GM18519 (cell line): ENCODE measurements around the gene NANOS3.
A peak's percentile ranks its signal among the peaks of the same experiment; 100 is the strongest.

Experiments used
- ATAC-seq: cut with Tn5 transposase; IDR thresholded peaks from one replicate; pipeline ENCODE4 v1.9.1; 2021; ENCODE audit warnings: mild to moderate bottlenecking, moderate library complexity; ENCODE audit not compliant: unreplicated experiment, low FRiP score

The NANOS3 gene

DNA sequence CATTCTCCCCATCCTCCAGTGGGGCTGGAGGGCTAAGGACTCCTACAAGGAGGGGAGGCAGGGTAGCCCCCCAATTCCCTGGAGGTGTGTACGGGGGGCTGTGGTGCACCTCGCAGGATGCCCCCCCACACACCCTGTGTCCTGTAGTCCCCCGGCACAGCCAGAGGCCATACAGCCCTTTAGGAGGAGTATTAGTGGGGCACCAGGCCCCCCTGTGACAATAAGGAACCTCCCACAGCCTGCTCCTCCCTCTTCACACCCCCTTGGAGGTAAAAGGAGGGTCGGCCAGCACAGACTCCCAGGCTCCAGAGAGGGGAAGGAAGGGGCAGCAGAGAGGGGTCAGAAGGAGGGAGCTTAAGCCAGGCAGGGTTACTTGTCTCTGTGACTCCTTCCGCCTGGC, at the start of gene NANOS3:
NANOS3 (plus strand) TSS at position 301 of the 400 bp plus-strand sequence. CDS start 115 bp downstream, outside the sequence.
- no peak for ATAC-seq

DNA sequence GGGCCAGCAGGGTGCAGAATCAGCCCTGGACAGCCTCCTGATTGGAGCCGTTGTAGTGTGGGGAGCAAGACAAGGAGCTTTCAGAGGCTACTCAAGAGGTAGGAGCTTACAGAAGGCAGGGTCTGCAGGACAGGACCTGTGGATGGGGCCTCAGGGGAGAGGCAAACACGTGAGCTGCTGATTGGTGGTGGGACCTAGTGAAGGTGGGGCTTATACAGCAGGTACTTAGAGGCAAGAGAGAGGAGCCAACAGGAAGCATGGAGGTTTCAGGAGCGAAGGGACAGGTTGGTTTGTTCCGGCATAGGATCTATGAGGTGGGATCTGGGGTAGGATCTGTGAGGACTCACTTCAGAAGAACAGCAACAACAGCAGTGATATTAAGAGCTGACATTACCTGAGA, 49.3 kb upstream of the NANOS3 start:
- ATAC-seq: no peak

DNA sequence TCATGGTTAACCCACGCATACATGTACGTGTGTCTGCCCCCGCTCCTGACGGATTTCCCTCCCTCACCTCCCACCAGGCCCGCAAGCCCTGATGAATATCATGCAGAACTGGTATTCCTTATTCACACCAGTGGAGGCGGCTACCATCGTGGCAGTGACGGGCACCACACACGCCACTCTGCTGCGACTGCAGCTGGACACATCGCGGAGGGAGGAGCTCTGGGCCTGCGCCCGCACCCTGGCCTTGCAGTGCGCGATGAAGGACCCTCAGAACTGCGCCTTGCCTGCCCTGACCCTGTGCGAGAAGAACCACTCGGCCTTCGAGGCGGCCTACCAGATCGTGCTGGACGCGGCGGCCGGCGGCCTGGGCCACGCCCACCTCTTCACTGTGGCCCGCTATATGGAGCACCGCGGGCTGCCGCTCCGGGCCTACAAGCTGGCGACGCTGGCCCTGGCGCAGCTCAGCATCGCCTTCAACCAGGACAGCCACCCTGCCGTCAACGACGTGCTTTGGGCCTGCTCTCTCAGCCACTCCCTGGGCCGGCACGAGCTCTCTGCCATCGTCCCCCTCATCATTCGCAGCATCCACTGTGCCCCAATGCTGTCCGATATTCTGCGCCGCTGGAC, 46.7 kb upstream of the NANOS3 start:
- ATAC-seq: no peak

DNA sequence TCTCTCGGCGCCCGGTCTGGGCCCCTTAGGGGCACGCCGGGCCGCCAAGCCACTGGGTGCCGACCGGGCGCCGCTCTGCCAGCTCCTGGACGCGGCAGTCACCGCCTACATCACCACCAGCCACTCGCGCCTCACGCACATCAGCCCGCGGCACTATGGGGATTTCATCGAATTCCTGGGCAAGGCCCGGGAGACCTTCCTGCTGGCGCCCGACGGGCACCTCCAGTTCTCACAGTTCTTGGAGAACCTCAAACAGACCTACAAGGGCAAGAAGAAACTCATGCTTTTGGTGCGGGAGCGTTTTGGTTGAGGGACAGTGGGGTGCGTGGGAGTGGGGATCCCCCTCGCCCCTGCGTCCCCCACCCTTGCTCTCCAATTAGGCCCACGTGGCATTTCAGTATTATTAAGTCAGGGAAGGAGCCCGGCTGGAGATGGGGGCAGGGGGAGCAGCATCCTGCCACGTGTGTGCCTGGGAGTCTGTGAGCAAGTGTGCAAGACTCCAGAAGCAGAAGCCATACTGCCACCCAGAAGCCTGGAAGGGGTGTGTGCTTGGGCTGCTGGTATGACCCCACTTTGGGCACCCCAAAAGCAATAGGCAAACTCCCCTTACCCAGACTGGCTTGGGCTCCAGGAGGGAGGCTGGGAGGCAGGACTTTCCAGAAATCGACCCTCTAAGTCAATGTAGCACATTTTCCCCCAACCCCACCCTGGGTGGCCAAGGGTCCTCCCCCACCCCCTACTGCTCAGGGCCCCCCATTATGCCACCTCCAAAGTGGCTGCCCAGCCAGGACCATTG, 46.0 kb upstream of the NANOS3 start:
- ATAC-seq: no peak

DNA sequence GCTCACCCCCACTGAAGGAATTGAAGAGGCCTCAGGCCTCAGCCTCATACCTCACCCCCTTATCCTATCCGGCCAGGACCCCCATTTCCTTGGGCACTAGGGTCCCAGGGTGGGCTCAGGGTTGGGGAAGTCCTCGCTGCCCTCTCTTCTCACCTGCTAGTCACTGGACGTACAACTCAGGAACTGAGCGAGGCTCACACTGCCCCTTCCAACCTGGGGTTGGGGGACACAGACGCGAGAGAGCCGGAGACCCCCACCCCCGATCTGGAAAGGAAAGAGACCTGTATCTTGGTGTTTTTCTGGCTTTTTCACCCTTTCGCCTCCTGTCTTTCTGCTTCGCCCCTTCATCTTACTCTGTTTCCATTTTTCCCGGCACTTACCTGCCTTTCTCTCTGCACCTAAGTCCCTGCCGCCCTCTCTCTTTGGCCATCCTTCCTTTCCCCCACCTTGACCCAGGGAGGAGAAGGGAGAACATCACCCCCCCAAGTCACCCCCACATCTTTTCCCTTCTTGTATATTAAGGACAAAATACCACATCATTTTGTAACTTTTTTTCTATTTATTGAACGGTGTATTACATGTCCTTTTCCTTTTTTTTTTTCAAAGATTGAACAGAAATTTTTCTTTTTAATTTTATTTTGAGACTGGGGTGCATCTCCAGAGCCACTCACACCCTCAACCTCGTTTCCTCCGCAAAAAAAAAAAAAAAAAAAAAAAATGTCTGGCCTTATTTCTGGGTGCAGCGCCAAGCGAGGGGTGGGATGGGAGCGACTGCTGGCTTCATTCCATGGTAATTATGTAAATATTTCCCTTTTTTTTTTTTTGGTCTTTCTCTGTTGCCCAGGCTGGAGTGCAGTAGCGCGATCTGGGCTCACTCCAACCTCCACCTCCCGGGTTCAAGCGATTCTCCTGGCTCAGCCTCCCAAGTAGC, 45.1 kb upstream of the NANOS3 start:
- ATAC-seq: no peak

DNA sequence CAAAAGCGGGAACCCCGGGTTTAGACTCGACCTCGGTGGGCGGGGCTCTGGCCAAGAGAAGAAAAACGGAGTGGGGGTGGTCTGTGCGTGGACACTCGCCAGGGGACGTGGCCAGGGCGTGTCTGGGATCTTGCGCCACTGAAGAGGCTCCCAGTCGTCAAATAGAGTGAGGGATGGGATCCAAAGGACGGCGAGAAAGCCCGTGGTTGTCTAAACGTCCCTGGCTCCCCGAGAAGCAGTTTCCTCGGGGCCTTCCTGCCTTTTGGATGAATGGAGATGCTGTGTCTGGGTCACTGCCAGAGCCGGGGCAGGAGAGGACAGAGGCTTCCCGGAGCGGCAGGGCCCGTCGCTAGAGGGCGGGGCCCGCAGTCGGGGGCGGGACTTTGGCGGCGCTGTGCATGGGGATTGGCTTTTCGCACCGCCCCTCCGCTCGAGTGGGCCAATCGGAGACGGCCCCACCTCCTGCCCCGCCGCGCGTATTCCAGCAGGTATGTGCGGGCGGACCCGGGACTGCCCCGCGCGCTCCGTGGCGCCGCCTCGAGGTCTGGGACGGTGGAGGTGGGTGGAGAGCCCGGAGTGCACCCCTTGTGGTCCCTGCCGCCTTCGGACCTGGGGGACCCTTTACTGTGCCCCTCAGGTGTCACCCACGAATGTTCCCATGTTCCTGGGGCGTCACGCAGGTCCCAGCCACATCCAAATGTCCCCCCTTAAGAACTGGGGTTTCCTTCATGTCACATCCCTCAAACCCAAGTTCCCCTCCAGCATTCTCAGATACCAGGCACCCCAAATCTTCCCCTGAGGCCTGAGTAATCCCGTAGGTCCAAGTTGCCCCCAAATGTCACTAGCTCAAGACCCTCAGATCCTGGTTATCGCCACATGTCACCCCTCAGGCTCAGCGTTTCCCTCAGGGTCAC, 43.3 kb upstream of the NANOS3 start:
- peak; percentile 46 for ATAC-seq

DNA sequence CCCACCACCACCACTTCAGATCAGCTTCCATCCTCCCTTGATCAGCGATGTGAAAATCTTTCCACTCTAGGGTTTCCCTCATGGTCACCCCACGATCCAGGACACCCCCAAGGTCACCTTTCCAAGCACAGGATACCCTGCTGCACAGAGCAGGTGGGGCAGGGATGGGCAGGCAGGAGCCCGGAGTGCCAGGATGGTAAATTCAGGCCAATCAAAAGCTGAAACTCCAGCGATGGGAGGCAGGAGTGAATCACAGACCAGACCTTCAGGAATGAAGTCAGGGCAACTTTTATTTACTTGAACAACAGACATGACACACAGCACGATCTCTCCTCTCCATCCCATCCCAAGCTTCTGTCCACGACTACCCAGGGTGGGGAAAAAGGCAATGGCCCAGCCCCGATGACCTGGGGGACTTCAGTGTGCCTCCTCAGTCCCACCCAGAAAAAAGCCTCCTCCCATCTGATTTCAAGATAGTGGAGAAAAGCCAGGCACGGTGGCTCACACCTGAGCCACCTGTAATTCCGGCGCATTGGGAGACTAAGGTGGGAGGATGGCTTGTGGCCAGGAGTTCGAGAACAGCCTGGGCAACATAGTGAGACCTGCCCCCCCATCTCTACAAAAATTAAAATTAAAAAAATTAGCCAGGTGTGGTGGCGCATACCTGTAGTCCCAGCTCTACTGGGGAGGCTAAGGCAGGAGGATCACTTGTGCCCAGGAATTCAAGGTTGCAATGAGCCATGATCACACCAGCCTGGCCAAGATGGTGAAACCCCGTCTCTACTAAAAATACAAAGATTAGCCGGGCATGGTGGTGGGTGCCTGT, 42.5 kb upstream of the NANOS3 start:
- no peak for ATAC-seq

DNA sequence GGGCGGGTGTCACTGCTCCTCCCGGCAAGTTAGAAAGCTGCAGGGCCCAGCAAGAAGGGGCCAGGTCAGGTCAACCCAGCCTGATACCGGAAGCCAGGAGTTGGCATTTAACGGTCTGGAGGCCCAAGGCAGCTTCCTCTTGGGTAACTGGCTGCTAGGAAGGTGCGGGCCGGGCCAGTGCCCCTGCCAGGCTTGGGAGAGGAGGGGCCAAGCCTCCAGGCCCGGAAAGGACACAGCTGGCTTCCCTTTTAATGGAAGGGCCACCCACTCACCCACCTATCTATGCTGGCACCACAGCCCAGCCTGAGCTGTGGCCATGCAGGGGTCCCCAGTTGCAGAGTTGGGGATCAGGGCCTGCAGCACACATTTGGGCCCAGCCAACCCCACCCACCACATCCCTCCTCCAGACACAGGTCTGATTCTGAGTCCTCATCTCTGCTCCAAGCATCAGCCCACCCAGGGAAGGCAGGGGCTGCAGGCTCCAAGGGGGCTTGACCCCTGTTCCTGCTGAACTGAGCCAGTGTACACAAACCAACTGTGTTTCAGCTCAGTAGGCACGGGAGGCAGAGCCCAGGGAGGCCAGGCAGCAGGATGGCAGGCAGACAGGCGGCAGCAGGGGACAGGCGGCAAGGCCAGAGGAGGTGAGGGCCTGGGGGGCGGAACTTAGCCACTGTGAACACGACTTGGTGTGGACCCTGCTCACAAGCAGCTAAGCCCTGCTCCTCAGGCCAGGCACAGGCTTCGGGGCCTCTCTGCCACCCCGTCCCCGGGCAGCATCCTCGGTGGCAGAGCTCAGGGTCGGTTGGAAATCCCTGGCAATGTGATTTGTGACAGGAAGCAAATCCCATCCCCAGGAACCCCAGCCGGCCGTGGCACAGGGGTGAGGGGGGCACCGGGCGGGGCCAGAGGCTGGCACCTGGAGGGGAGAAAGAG, 40.9 kb upstream of the NANOS3 start:
- no peak for ATAC-seq

DNA sequence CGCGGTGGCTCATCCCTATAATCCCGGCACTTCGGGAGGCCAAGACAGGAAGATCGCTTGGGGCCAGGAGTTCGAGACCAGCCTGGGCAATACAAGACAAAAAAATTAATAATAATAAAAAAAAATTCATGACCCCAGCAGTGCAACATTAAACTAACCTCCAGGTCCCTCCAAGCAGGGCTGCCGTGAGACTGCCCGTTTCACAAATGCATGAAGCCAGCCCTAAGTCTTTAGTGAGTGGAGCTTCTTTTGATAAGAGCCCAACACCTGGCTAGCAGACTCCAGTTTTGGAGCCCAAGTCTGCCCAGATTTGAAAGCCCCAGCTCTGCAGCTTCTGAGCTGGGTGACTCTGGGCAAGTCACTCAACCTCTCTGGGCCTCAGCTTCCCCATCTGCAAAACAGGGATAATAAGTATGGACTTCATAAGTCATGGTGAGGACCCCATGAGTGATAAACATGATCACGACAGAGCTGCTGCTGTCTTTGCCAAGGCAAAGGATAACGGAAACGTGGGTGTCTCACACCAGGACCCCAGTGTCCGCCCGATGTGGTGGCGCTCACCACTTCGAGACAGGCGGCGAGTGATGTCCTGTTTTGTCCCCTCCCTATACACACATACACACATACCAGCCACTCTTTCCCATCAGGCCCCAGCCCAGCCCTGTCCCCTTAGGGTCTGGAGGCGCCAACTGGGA, 38.4 kb upstream of the NANOS3 start:
- ATAC-seq: no peak

DNA sequence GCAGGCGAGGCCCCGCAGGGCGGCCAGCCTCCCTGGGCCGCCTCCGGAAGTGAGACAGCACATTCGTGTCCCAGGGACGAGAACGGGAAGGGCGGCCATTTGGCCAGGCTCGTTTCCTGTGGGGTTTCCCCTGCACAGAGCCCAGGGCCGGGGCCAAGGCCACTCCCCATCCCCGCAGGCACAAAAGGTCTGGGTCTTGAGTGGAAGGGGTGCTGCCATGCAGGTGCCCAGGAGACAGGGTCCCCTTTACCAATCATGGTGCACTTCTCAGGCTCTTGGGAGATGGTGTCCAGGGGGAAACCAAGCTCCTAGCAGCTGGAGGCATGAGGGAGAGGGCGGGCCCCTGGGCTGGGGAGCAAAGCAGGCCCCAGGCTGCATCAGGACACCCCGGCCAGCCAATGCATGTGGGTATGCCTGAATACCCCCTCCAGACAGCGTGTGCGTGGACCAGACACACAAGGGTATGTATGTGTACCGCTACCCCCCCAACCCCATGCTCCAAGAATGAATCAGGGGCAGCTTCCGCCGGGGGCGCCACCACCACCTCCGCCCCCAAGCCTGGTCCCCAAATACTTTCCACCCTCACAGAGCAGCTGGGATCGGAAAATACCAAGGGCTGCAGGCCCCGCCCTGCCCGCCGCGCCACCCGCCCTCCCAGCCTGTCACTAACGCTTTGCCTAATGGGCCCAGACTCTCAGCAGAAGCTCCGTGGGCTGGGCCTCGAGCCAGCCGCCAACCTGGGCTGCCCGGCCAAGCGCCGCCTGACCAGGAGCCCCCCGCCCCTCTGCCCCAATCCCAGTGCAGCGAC, 37.6 kb upstream of the NANOS3 start:
- no peak for ATAC-seq

DNA sequence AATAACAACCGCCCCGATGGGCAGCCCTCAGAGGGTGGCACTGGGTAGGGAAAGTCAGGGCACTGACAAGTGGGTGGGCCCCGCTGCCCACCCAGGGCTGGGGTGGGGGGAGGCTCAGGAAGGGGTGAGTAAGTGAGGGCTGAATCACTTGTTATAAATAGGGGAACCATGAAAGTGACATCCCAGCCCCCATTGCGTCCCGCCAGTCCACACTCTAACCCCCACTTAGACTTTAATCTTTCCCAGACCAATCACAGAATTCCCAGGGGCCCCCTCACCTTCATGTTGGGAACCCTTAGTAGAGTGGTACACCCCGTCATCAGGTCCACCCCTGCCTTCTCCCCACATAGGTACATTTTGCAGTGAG, 37.0 kb upstream of the NANOS3 start:
- no peak for ATAC-seq

DNA sequence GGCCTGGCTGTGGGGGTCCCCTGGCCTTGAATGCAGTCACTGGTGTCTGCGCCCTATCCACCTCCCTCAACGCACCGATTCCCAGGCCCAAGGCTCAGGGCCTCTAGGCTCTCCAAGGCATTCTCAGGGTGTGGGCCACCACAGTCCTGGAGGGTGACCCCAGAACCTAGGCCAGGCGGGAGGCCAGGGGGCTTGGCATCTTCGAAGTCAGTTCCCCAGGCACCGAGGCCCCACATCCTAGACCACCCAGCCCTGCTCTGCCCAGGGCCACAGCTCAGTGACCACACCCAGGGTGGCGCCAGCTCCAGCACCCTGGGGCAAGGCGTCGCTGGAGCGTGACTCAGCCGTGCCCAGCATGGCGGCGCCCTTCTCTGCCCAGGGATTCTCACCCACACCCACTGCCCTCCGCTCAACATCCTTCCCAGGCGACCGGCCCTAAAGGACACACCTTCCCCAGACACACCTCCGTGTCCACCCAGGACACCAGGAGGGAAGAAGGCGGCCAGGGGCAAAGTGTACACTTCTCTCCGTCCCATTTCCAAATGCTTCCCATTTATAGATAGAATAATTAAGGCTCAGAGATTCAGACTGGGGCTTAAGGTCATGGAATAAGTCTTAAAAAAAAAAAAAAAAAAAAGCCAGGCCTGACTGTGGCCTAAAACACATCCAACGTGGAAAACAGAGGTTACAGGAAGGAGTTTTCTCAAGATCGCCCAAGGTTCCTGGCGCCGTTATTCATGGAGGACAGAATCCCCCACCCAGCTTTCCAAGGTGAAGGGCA, 36.4 kb upstream of the NANOS3 start:
- no peak for ATAC-seq

DNA sequence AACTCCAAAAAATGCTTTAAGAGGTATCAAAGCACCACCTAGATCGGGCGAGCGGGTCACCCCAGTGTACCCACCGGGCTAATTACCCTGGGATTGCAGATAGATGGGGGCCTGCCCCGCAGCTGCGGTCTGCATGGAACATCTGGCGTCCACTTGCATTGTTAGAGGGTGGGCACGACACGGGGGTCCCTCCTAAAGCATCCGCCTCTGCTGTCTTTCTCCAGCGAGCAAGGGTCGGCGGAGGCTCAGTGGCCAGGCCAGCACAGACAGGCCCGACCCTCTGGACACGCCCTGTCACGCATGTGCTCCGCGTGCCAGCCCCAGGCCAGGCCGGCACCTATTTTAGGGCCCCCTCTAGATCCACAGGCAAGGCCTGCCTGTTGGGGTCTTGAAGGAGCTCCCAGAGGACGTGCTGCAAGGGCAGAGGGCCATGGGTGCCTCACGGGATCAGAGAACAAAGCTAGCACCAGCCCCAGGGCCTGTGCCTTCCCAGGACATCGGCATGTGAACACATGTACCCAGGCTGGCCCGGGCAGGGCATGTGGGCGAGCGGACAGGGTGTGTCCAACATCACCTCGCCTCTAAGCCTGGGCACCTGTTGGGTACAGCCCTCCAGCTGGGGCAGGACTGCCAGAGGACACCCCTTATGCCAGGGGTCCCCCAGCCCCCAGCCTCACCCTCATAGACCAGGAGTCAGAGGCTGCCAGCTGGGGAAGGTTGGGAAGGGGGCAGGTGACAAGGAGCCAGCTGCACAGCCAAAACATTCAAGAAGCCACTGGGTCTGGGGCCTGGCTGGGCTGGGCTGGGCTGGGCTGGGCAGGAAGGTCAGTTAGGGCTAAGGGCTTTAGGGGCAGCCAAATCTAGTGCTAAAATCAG, 35.6 kb upstream of the NANOS3 start:
- ATAC-seq: no peak

DNA sequence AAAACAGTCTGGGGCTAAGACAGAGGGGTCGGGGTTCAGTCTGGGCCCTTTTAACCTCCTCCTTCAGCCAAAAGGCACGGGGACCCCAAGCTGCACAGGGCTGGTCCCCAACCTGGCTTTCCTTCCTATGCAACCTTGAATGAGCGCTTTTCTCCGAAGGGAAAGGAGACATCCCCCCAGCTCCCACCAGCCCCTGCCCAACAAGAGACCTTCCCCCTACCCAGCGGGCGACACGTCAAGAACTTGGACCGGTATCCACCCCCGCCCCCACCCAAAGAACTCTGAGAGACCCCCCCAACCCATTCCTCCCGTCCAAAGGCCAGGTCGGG, 35.0 kb upstream of the NANOS3 start:
- ATAC-seq: no peak
